ENCODE results near the gene FES.

DNA sequence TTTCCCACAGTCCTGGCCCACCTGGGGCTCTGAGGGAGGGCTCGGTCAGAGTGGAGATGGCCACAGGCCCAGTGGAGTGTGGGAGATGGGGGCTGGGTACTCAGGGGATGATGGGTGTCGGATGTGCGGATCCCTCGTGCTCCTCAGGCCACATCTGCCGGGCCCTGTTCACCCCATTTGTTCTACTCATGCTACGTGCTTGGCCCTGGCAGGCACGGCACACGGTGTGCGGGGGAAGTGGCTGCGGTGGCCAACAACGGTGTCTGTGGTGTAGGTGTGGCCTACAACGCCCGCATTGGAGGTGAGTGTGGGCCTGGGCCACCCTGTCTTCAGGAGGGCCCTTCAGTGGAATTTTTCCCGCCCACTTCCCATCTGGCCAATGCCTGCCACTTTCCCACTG lies 7.0 kb upstream of the FES start:
- TF ChIP-seq EZH2phosphoT487 (IDR thresholded peaks at IDR 0.05; ENCODE audit: insufficient read depth, low read depth) (no peak), EZH2 (IDR thresholded peaks at IDR 0.05; ENCODE audit: insufficient read depth, poor library complexity, severe bottlenecking) (no peak)
